ENCODE data around the gene CTU1.
"Not testable (repeated sequence)": the region's sequence is repeated elsewhere in the genome, so short reads cannot be mapped to it uniquely, and the experiment has no call there.

CTU1 gene

GRCh38 chr19:51108066-51108804 is at the start of gene CTU1:
TSS of gene CTU1 (minus strand) at chr19:51108409. CDS start at chr19:51104569, 3,840 bp downstream.
- DNase-seq: peak; percentile 99

GRCh38 chr19:51157265-51157664 is 49.1 kb upstream of the CTU1 start:
- no peak for DNase-seq

GRCh38 chr19:51156710-51157109 is 48.5 kb upstream of the CTU1 start:
- DNase-seq: no peak

GRCh38 chr19:51150627-51151026 is 42.4 kb upstream of the CTU1 start:
- DNase-seq: no peak

GRCh38 chr19:51148580-51148979 is 40.4 kb upstream of the CTU1 start:
- no peak for DNase-seq

GRCh38 chr19:51147663-51148062 is 39.5 kb upstream of the CTU1 start:
- DNase-seq: no peak

- no peak for DNase-seq
Observed at GRCh38 chr19:51146751-51147150, 38.5 kb upstream of the CTU1 start.

- no peak for DNase-seq
Observed at GRCh38 chr19:51145916-51146493, 37.8 kb upstream of the CTU1 start.

GRCh38 chr19:51144482-51145045 is 36.4 kb upstream of the CTU1 start:
- DNase-seq: no peak

GRCh38 chr19:51143486-51143885 is 35.3 kb upstream of the CTU1 start:
- DNase-seq: no peak

GRCh38 chr19:51142809-51143475 is 34.7 kb upstream of the CTU1 start:
- DNase-seq: not testable (repeated sequence)

GRCh38 chr19:51142119-51142518 is 33.9 kb upstream of the CTU1 start, which contains the start of gene SIGLEC7:
TSS of gene SIGLEC7 (plus strand) at chr19:51142301. CDS start at chr19:51142370, 69 bp downstream.
- DNase-seq: peak in 1 of 2 donors; percentile 46

- no peak for DNase-seq
Observed at GRCh38 chr19:51141181-51141580, 33.0 kb upstream of the CTU1 start.

GRCh38 chr19:51140441-51140840 is 32.2 kb upstream of the CTU1 start:
- DNase-seq: no peak

- DNase-seq: peak in 1 of 2 donors; percentile 21
Observed at GRCh38 chr19:51139299-51140014, 31.2 kb upstream of the CTU1 start.

- peak in 1 of 2 donors; percentile 59 for DNase-seq
Observed at GRCh38 chr19:51138549-51138979, 30.4 kb upstream of the CTU1 start.

GRCh38 chr19:51137792-51138425 is 29.7 kb upstream of the CTU1 start:
- DNase-seq: no peak

GRCh38 chr19:51136851-51137551 is 28.8 kb upstream of the CTU1 start:
- DNase-seq: peak in 1 of 2 donors; percentile 55

GRCh38 chr19:51135986-51136762 is 28.0 kb upstream of the CTU1 start:
- DNase-seq: no peak

- DNase-seq: no peak
Observed at GRCh38 chr19:51135004-51135403, 26.8 kb upstream of the CTU1 start.
